ENCODE results near the gene TSPAN32.

TSPAN32 gene

DNA sequence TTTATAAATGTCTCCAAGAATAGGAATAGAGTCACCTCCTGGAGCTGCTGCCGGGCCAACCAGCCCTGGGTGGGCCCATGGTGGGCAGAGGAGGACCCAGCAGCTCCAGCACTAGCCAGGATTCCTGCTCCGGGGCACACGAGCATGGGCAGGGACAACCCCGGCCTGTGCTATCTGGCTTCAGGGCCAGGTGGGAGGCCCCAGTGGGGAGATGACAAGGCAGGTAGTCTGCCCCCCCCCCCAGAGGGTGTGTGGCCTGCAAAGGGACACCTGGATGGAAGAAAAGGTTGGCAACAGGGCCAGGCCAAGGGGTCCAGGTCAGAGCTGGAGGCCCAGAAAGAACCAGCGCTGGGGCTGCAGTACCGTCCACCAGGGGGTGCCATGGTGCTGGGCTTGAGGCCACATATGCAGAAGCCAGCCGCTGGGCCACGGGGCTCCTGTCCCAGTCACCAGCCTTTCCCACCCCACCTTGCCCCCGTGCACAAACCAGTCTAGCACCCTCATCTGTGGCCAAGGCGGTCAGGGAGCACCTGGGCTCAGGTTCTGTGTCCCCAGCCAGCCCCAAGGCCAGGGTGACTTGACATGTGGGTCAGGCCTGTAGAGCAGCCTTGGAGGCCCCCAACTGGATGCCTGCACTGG lies 3.4 kb downstream of the TSPAN32 start:
- FAIRE-seq = no peak

- FAIRE-seq = no peak
Observed at GRCh38 chr11:2305788-2306451, 4.1 kb downstream of the TSPAN32 start.

GRCh38 chr11:2306452-2306823 lies 4.6 kb downstream of the TSPAN32 start:
- no peak for FAIRE-seq

DNA sequence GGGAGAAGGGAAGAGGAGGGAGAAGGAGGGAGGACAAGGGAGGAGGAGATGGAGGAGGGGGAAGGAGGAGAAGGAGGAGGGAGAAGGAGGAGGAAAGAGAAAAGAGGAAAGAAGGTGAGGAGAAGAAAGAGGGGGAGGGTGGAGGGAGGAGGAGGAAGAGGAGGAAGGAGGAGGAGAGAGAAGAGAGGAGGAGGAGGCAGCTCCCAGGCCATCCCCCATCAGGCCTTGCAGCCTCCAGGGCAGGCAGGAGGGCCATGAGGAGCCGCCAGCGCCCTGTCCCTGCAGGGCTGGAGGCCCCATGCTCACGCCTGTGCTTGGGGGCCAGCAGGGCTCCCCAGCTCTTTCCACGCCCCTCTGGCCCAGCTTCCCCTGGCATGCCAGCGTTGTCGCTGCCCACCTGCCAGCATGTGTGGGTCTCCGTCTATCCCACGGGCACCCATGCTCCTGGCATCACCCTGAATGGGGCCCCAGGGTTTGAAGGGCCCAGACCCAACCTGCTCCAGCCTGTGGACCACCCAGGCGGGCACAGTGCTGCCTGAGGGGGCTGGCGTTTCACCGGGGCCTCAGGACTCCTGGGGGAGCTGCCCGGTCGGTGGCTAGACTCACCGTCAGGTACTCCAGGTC lies 5.2 kb downstream of the TSPAN32 start:
- FAIRE-seq = no peak

GRCh38 chr11:2307501-2308331 lies 5.9 kb downstream of the TSPAN32 start:
- no peak for FAIRE-seq

- no peak for FAIRE-seq
Observed at GRCh38 chr11:2308713-2309112, 6.9 kb downstream of the TSPAN32 start.

DNA sequence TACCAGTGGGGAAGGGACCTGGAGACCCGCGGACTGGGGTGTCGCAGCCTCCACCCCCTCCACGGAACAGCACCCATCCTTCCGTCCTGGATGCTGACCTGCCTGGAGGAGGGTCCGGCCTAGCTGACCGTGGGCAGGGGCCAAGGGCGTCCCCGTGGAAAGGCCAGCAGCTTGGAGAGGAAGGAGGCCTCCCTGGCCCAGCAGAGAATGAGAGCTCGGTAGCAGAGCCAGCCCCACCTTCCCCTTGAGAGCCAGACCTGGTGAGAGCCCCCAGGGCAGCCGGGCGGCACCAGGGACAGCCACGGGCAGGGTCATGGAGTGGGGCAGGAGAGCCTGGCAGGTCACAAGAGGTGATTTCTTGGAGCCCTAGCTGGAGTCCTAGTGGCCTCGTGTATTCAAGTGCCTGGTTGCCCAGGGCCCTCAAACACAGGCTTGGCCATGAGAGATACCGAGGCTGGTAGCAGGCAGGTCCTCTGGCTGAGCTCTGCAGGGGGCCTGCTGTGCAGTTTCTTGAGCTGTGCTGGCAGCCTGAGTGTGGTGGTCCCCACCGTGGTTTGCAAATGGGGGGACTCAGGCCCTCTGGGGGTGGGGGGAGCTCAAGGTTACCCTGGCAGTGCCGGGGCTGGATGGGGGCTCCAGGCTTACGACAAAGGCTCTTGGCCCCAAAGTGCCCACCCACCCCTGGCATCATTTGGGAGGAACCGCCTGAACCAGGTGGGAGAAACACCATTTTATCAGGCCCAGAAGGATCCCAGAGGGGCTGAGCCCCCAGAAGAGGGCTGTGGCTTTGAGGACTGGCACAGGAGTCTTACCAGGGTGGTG lies 7.6 kb downstream of the TSPAN32 start:
- no peak for FAIRE-seq

GRCh38 chr11:2310073-2310785 lies 8.4 kb downstream of the TSPAN32 start:
- no peak for FAIRE-seq

DNA sequence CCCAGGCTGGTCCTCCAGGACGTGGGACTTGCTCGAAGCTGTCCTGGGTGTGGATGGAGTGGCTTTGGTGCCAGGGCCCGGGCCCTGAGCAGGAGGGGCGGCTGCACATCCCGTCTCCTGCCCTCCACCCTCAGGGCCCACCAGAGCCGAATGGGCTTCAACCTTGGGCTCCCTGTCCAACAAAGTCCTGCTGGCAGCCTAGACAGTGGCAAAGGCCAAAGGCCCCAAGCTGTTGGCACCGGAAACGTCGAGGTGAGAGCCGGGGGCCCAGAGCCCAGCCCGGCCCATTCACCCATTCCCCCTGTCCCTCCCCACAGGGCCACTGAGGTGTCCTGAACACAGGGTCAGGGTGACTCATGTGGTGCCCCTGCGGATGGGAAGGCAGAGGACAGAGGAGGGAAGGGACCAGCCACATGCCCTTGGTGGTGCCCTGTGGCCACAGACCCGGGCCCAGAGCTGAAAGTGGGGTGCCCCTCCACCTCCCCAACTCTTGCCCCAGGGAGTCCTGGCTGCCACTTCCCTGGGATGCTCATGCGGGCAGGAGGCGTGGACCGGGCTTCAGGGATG lies 9.1 kb downstream of the TSPAN32 start:
- no peak for FAIRE-seq

DNA sequence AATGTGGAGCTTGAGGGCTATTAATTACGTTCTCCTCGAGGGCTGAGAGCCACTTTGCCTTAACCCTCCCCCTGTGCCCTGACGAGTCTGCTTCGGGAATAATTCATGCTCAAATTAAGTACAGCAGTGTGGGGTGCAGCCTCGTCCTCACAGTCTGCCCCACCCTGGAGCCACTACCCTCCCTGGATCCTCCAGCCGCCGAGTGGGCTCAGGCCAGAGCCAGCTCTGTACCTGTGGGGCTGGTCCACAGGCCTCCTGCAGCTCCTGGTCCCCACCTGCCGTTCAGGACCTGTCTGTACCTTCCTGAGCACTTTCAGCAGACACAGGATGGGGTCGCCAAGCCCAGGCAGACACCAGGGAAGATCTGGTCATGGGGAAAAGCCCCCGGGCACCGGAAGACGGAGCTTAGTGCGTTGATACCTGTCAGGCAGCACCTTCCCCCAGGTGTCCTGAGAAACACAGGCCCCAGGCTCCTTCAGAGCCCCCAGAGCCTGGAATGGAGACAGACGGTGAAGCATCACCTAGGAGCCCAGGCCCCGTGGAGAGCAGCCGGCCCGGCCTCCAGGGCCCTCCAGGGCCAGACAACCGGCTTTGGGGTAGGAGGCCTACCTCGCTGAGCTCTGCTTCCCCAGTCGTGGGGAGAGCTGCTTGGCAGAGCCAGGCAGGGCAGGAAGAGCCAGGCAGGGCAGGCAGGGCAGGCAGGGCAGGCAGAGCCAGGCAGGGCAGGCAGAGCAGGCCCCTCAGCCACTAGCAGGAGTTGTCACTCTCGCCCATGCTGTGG lies 9.7 kb downstream of the TSPAN32 start:
- no peak for FAIRE-seq

GRCh38 chr11:2312232-2313042 lies 10.6 kb downstream of the TSPAN32 start:
- no peak for FAIRE-seq

GRCh38 chr11:2313051-2313951 lies 11.5 kb downstream of the TSPAN32 start:
- no peak for FAIRE-seq

- FAIRE-seq = no peak
Observed at GRCh38 chr11:2314136-2314524, 12.3 kb downstream of the TSPAN32 start.

DNA sequence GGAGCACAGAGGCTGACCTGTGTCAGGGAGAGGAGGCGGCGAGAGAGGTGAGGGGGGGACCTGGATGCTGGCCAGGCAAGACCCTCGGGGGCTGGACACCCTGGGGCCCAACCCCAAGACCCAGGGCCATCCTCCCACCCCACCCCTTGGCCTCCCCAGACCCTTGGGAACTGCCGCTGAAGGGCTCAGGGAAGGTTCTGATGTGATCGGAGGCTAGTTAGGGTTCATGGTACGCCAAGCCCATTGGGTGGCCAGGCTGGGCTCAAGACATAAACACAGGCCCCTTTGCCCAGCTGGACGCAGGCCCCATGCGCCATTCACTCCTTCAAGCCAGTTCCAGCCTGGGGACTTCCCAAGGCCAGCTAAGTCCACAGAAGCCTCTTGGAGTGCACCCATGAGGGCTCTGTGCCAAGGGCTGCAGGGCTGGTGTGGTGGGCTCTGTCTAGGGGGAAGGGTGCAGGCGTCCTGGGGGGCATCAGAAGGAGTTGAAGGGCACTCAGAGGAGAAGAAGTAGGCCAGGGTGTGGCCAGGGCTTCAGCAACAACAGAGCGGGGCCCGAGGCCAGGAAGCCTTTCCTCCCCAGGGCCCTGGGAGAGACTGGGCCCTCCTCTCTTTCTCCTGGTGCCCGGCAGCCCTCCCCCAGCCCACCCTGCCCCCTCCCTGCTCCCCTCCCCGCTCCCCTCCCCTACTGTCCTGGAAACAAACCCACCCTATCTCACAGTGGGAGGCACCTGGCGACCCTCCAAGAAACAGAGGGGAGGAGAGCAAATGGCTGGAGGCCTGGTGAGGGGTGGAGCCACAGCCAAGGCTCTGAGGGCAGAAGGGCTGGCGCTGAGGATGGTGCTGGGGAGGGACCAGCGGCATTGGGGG lies 12.9 kb downstream of the TSPAN32 start:
- FAIRE-seq = no peak

DNA sequence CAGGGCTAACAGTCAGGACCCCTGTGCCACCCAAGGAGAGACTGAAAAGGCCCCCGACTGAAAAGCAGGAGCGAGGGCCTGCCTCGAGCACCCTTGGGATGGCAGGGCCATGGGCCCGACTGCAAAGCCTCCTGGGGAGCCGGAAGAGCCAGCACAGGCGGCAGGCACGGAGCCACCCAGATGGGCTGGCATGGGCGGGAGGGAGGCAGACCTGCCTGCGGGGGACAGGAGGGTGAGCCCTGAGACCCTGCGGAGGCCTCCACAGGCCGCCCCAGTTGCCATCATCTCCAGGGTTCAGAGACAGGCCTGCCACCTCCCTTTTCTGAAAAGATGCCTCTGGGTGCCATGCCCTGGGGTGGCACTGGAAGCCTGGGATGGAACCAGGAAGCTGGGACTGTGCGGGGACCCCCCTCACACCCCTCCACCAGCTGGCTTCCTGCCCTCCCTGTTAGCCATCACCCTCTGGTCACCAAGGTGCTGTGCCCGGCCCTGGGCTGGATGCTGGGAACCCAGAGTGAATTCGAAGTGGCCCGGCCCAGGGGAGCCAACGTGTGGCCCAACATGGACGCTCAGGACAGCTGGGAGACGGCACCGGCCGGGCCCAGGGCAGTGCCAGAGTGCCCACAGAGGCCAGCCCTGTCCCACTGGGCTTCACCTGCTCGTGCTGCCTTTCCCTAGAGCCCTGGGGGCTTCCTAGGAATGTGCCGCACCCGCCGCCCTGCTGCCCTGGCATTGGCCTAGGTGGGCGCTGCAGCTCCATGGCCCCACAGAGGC lies 13.8 kb downstream of the TSPAN32 start:
- no peak for FAIRE-seq

DNA sequence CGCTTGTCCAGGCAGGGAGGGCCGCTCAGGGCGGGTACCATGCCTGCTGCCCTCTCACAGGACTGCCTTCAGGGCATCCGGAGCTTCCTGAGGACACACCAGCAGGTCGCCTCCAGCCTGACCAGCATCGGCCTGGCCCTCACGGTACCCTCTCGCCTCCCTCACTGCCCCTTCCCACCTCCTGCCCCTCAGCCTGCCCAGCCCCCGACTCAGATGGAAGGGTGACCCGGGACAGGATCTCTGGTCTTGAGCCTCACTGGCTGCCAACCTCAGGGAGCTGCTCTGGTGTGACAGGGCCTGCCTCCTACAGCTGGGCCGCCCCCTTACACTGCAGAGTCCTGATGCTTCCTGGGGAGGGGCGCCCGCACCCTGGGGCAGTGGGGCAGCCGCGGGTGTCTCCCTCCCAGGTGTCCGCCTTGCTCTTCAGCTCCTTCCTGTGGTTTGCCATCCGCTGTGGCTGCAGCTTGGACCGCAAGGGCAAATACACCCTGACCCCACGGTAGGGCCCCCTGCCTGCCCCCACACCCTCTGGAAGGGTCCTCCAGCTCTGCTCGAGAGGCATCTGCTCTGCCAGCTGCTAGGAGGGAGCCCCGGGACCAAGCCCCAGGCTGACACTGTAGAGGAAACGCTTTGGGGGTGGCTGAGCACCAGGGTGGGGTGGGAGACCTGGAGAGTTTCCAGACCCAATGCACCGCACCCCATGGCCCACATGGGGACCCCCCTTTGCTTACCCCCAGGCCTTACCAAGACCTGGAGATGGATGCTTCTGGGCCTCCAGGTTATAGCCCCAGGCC lies 14.6 kb downstream of the TSPAN32 start:
- no peak for FAIRE-seq
